CD4-positive, CD25-positive, alpha-beta regulatory T cell (primary cell): ENCODE results near the gene PRKCE. TPM values are rescaled to one million over a fixed set of nuclear protein-coding genes. Genes with fewer than 3 reads are reported as not detected.

Experiments used
- ATAC-seq, 2 donors: fragments of 150-1000 bp; cut with Tn5 transposase; one replicate each; pipeline ENCODE4 v1.10.0; 2021; ENCODE audit warnings: low read depth in 2 of 2, moderate number of reproducible peaks in 2 of 2, moderate library complexity in 1 of 2
- DNase-seq, 3 donors: peaks; one replicate each; pipeline versions ENCODE4 v3.0.0 to v3.0.0-alpha.2; 2012 to 2022; ENCODE audit warnings: mixed read lengths in 1 of 3
- H3K27ac ChIP-seq: one replicate; pipeline ENCODE4 v1.7.0; 2013; ENCODE audit warnings: mild to moderate bottlenecking, low read length; ENCODE audit not compliant: insufficient read depth, poor library complexity, severe bottlenecking
- H3K27me3 ChIP-seq: one replicate; pipeline ENCODE4 v1.7.0; 2013; ENCODE audit warnings: low read length; ENCODE audit not compliant: control insufficient read depth, insufficient read depth
- H3K36me3 ChIP-seq: one replicate; pipeline ENCODE4 v1.7.0; 2013; ENCODE audit warnings: mild to moderate bottlenecking, low read length, moderate library complexity; ENCODE audit not compliant: control insufficient read depth, insufficient read depth
- H3K4me1 ChIP-seq: 2 replicates; pipeline ENCODE4 v1.7.0; 2013; ENCODE audit warnings: mild to moderate bottlenecking, low read length; ENCODE audit not compliant: insufficient read depth, control insufficient read depth, poor library complexity, severe bottlenecking
- H3K4me3 ChIP-seq: one replicate; pipeline ENCODE4 v1.7.0; 2013; ENCODE audit warnings: low read depth, mild to moderate bottlenecking, low read length, moderate library complexity
- H3K9me3 ChIP-seq, 2 experiments: 1 replicate in 1 of 2; 2 replicates in 1 of 2; pipeline ENCODE4 v1.7.0; 2013; ENCODE audit warnings: low read length in 2 of 2, mild to moderate bottlenecking in 1 of 2, moderate library complexity in 1 of 2; ENCODE audit not compliant: control insufficient read depth in 2 of 2
- H3K27ac Mint-ChIP-seq, 3 donors: one replicate each; pipeline ENCODE4 v1.8.0; 2020 to 2022; ENCODE audit warnings: mild to moderate bottlenecking in 3 of 3, mixed read lengths in 3 of 3, moderate library complexity in 2 of 3
- H3K27me3 Mint-ChIP-seq: one replicate; pipeline ENCODE4 v1.8.0; 2022; ENCODE audit warnings: mild to moderate bottlenecking, mixed read lengths
- H3K36me3 Mint-ChIP-seq: one replicate; pipeline ENCODE4 v1.8.0; 2020; ENCODE audit warnings: mixed read lengths
- H3K4me1 Mint-ChIP-seq, 4 donors: one replicate each; pipeline ENCODE4 v1.8.0; 2020 to 2022; ENCODE audit warnings: mixed read lengths in 4 of 4, mild to moderate bottlenecking in 1 of 4
- H3K4me3 Mint-ChIP-seq, 4 donors: one replicate each; pipeline ENCODE4 v1.8.0; 2020 to 2022; ENCODE audit warnings: mild to moderate bottlenecking in 4 of 4, mixed read lengths in 4 of 4, moderate library complexity in 3 of 4
- H3K9me3 Mint-ChIP-seq, 7 donors: one replicate each; pipeline ENCODE4 v1.8.0; 2020 to 2022; ENCODE audit warnings: mixed read lengths in 7 of 7, mild to moderate bottlenecking in 3 of 7, moderate library complexity in 2 of 7
- polyA plus RNA-seq, 4 donors: library from polyadenylated mRNA; unstranded; fragments of 300-500 nt; fragmentation: Illumina TruSeq; gene quantifications; one replicate each; pipeline ENCODE4 v1.2.3, GENCODE V29; 2021
- total RNA-seq: library from RNA; stranded (reverse); gene quantifications from one replicate; pipeline ENCODE4 v1.2.3, GENCODE V29; 2022

Gene PRKCE
- total and polyA plus RNA-seq, 5 donors from 2014 or later, result 0.78 to 16.5 (median 1.3) TPM

GRCh38 chr2:46039543-46040303 lies 388.2 kb downstream of the PRKCE start:
- Mint-ChIP-seq H3K36me3 (no peaks in the 10 kb centered on the region), H3K4me3 (no peak overlapping the region), H3K4me1 (no peaks in the 10 kb centered on the region), H3K9me3 (no peaks in the 10 kb centered on the region), H3K27ac (no peak overlapping the region), H3K27me3 (no peaks in the 10 kb centered on the region)
- no peaks in the 10 kb centered on the region for H3K9me3 ChIP-seq
- H3K27ac ChIP-seq, result no peak overlapping the region
- ATAC-seq (no peak), DNase-seq (no peak)
- no peaks in the 10 kb centered on the region for H3K36me3 ChIP-seq
- no peaks in the 10 kb centered on the region for H3K27me3 ChIP-seq
- no peaks in the 10 kb centered on the region for H3K4me1 ChIP-seq
- H3K4me3 ChIP-seq, result no peak overlapping the region

GRCh38 chr2:46040563-46041155 lies 389.2 kb downstream of the PRKCE start:
- H3K36me3 Mint-ChIP-seq, result peaks cover 4% of the 10 kb centered on the region
- DNase-seq (no peak), ATAC-seq (no peak)
- Histone ChIP-seq H3K4me3 (no peak overlapping the region), H3K27me3 (no peaks in the 10 kb centered on the region), H3K9me3 (no peaks in the 10 kb centered on the region), H3K4me1 (no peaks in the 10 kb centered on the region), H3K36me3 (no peaks in the 10 kb centered on the region), H3K27ac (no peak overlapping the region)
- H3K27ac Mint-ChIP-seq, result no peak overlapping the region
- no peaks in the 10 kb centered on the region for H3K9me3 Mint-ChIP-seq
- no peaks in the 10 kb centered on the region for H3K4me1 Mint-ChIP-seq
- H3K4me3 Mint-ChIP-seq, result no peak overlapping the region
- H3K27me3 Mint-ChIP-seq, result no peaks in the 10 kb centered on the region

DNA sequence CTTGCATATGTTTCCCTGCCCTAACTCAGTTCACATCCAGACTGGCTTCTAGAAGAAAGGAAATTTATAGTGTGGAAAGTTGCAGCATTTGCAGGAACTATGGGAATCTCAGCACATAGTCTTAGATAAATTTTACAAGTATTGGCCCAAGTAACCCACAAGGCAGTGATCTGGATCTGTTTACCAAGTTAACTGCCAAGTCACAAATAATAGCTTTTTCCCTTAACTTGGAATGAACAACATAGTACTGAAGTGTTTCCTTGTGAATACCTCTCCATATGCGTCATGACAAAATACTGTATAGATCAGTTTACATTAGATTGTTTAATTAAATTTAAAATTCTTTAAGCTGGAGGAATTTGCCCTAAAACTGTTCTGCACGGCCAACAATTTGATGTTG lies 390.0 kb downstream of the PRKCE start:
- no peaks in the 10 kb centered on the region for H3K9me3 Mint-ChIP-seq
- DNase-seq (no peak), ATAC-seq (no peak)
- no peaks in the 10 kb centered on the region for H3K36me3 ChIP-seq
- no peaks in the 10 kb centered on the region for H3K27me3 ChIP-seq
- H3K4me1 ChIP-seq, result no peaks in the 10 kb centered on the region
- H3K36me3 Mint-ChIP-seq, result peaks cover 4% of the 10 kb centered on the region
- H3K27ac Mint-ChIP-seq, result no peak overlapping the region
- H3K9me3 ChIP-seq, result no peaks in the 10 kb centered on the region
- no peak overlapping the region for H3K4me3 ChIP-seq
- H3K4me3 Mint-ChIP-seq, result no peak overlapping the region
- no peaks in the 10 kb centered on the region for H3K4me1 Mint-ChIP-seq
- no peaks in the 10 kb centered on the region for H3K27me3 Mint-ChIP-seq
- H3K27ac ChIP-seq, result no peak overlapping the region

DNA sequence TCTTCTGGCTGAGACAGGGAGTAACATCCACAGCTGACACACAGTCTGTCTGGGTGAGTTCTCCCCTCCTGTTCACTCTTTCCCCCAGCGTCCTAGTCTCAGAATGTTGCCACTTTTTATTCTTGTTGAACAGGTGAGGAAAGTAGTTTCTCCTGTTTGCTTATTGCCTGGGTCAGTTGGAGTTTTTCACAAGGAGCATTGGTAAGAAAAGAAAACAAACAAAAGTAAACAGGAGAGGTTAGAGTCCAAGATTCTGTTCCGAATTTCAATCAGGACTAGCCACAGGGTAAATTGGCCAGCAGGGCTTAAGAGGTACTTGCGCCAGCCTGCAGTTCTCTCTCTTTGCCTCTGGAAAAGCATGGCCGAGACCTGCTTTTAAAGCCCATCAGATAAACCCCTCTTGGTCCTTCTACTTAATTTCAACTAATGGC lies 390.7 kb downstream of the PRKCE start:
- Histone ChIP-seq H3K36me3 (no peaks in the 10 kb centered on the region), H3K27me3 (no peaks in the 10 kb centered on the region), H3K9me3 (no peaks in the 10 kb centered on the region), H3K27ac (no peak overlapping the region), H3K4me3 (no peak overlapping the region), H3K4me1 (no peaks in the 10 kb centered on the region)
- Mint-ChIP-seq H3K9me3 (no peaks in the 10 kb centered on the region), H3K4me1 (no peaks in the 10 kb centered on the region), H3K36me3 (peaks cover 4% of the 10 kb centered on the region), H3K27me3 (no peaks in the 10 kb centered on the region), H3K4me3 (no peak overlapping the region), H3K27ac (no peak overlapping the region)
- ATAC-seq (no peak), DNase-seq (no peak)

DNA sequence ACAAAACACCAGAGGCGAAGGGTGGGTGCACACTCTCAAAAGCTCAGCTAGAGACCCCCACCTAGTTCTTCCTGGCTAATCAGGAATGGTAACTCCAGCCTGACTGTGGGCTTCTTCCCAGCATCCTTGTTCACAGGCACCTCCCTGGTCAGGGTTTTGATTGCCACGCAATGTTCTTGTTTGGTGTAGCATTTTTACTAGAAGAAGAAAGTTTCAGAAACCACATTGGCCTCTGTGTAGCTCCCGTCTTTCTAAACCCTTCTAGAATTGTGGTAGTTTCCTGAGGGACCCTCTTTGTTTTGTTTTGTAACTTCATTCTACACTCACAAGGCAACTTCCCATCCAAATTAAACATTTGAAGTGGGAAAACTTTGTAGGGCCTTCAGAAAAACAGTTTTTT lies 391.2 kb downstream of the PRKCE start:
- ATAC-seq (no peak), DNase-seq (no peak)
- peaks cover 4% of the 10 kb centered on the region for H3K36me3 Mint-ChIP-seq
- Histone ChIP-seq H3K4me1 (no peaks in the 10 kb centered on the region), H3K9me3 (no peaks in the 10 kb centered on the region), H3K36me3 (no peaks in the 10 kb centered on the region), H3K27me3 (no peaks in the 10 kb centered on the region), H3K4me3 (no peak overlapping the region), H3K27ac (no peak overlapping the region)
- no peaks in the 10 kb centered on the region for H3K27me3 Mint-ChIP-seq
- H3K4me3 Mint-ChIP-seq, result no peak overlapping the region
- no peak overlapping the region for H3K27ac Mint-ChIP-seq
- H3K4me1 Mint-ChIP-seq, result no peaks in the 10 kb centered on the region
- no peaks in the 10 kb centered on the region for H3K9me3 Mint-ChIP-seq

DNA sequence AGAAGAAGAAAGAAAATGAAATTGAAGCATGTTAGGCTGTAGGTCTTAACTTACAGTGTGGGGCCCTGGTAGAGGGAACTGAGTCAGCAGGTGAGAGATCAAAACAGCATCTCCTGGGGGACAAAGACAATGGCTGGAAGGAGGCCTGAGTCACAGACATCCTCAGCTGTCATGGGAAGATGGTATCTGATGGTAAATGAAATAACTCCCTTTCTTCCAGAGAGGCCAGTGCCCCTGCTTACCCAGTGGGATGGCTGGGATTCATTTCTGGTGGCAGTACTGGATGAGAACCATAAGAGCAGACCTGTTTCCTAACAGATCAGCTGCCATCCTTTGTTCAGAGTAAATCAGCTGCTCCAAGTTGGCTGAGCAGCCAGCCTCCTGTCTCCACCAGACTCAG lies 394.4 kb downstream of the PRKCE start:
- Mint-ChIP-seq H3K4me3 (no peak overlapping the region), H3K4me1 (no peaks in the 10 kb centered on the region), H3K36me3 (peaks cover 7% of the 10 kb centered on the region), H3K9me3 (no peaks in the 10 kb centered on the region), H3K27ac (no peak overlapping the region), H3K27me3 (no peaks in the 10 kb centered on the region)
- H3K27ac ChIP-seq, result no peak overlapping the region
- no peak overlapping the region for H3K4me3 ChIP-seq
- H3K4me1 ChIP-seq, result no peaks in the 10 kb centered on the region
- no peak for ATAC-seq
- no peaks in the 10 kb centered on the region for H3K27me3 ChIP-seq
- H3K9me3 ChIP-seq, result no peaks in the 10 kb centered on the region
- no peak for DNase-seq
- no peaks in the 10 kb centered on the region for H3K36me3 ChIP-seq

GRCh38 chr2:46047290-46047689 lies 395.8 kb downstream of the PRKCE start:
- H3K27ac Mint-ChIP-seq, result no peak overlapping the region
- H3K4me1 ChIP-seq, result no peaks in the 10 kb centered on the region
- DNase-seq (no peak), ATAC-seq (no peak)
- H3K27ac ChIP-seq, result no peak overlapping the region
- no peaks in the 10 kb centered on the region for H3K27me3 ChIP-seq
- H3K9me3 ChIP-seq, result no peaks in the 10 kb centered on the region
- H3K4me3 Mint-ChIP-seq, result no peak overlapping the region
- no peaks in the 10 kb centered on the region for H3K36me3 ChIP-seq
- H3K36me3 Mint-ChIP-seq, result peaks cover 14% of the 10 kb centered on the region
- H3K4me3 ChIP-seq, result no peak overlapping the region
- H3K9me3 Mint-ChIP-seq, result no peaks in the 10 kb centered on the region
- H3K4me1 Mint-ChIP-seq, result no peaks in the 10 kb centered on the region
- no peaks in the 10 kb centered on the region for H3K27me3 Mint-ChIP-seq

GRCh38 chr2:46048693-46049092 lies 397.2 kb downstream of the PRKCE start:
- no peaks in the 10 kb centered on the region for H3K4me1 ChIP-seq
- H3K4me1 Mint-ChIP-seq, result no peaks in the 10 kb centered on the region
- H3K27ac Mint-ChIP-seq, result no peak overlapping the region
- no peaks in the 10 kb centered on the region for H3K27me3 Mint-ChIP-seq
- no peak overlapping the region for H3K4me3 Mint-ChIP-seq
- ATAC-seq, result no peak
- DNase-seq, result no peak
- no peaks in the 10 kb centered on the region for H3K36me3 ChIP-seq
- H3K9me3 Mint-ChIP-seq, result peaks cover 0 to 1% (median 0%) of the 10 kb centered on the region in 7 donors
- no peak overlapping the region for H3K4me3 ChIP-seq
- H3K36me3 Mint-ChIP-seq, result peaks cover 14% of the 10 kb centered on the region
- no peaks in the 10 kb centered on the region for H3K27me3 ChIP-seq
- no peaks in the 10 kb centered on the region for H3K9me3 ChIP-seq
- no peak overlapping the region for H3K27ac ChIP-seq
